ENCODE results near the gene CX3CR1.

The CX3CR1 gene

DNA sequence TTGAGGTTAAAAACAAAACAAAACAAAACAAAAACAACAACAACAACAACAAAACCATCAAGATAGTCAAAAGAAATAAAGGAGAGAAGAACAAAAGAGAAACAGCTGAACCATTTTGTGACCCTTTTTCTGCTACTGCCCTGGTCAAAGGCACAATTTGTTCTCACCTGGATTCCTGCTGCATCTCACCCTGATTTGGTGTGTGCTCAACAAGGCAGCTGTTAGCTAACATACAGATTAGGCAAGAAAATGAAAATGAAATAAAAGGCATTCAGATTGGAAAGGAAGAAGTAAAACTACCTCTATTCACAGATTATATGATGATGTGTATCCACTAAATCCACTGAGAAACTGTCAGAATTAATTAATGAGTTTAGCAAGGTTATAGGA is 58.7 kb downstream of the CX3CR1 start:
- DNase-seq (ENCODE audit: low spot score): no peak

DNA sequence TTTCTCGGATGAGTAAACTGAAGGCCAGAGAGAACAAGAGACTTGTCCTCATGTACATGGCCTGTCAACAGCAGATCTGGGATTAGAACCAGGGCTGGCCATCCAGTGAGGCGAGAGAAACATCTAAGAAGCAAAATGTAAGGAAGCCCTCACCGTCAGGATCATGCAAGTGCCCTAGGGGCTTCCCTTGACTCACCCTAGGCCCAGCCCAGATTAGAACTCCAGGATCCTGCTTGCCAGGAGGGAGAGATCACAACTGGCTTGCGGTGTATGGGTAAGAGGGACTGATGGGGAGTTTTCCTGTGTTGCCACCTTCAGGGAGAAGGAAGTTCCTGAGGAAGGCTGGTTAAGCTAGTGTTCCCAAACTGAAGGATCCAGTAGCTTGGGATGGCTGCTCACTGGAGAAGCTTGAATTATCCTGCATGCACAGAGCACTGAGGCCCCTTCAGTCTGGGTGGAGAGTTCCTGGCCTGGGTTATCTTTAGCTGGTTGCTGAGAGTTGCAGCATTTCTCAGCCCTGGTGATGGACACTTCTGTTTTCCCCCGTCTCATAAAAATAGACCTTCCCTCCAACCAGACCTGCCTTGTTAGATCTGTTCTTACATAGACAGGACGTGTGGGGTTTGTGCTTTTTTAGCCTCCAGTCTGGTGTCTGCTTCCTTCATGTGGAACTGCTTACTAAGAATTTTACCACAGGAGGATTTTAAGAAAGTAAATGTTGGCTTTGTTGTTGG is 59.3 kb downstream of the CX3CR1 start:
- peak; percentile 76 for DNase-seq (ENCODE audit: low spot score)

DNA sequence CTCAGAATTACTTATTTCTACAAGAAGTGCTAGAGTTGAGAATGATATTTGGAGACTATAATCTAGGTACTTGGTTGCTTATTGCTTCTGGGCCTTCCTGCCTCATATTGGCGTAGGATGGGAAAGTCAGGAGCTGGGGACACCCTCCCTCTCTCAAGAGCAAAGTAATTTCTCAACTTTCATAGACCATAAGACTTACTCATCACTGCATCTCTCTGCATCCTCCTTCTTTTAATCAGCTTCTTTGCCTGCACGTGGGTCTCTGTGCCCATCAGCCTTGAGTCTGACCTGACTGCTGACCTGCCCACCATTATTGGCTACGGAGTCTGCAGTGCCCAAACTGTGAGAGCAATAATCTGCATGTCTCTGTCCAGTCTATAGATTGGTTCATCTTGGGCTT is 60.1 kb downstream of the CX3CR1 start:
- DNase-seq (ENCODE audit: low spot score): no peak

DNA sequence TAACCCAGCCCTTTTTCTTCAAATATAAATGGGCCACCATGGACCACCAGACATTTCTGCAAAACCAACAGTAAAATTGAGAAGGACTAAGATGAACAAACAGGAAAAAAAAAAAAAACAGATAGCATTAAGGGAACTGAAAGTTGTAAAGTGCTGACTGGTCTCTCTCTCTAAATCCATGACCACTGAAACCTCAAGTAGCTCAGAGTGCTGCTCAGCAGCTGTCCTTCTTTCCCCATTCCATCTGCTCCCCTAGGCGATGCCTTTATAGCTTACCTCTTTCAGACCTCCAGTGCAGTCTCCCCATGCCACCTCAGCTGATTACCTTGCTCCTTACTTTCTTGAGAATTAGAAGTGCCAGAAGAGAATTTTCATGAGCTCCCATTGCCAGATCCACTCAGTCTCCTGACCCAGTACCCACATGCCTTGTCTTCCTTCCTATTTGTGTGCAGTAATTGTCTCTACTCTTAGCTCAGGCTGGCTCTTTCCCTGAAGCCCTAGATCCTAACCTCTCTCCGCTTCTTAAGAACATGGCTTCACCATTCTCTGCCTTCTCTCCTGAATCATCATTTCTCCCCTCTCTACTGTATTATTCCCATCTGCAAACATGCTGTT is 63.6 kb downstream of the CX3CR1 start:
- DNase-seq (ENCODE audit: low spot score): peak; percentile 33

DNA sequence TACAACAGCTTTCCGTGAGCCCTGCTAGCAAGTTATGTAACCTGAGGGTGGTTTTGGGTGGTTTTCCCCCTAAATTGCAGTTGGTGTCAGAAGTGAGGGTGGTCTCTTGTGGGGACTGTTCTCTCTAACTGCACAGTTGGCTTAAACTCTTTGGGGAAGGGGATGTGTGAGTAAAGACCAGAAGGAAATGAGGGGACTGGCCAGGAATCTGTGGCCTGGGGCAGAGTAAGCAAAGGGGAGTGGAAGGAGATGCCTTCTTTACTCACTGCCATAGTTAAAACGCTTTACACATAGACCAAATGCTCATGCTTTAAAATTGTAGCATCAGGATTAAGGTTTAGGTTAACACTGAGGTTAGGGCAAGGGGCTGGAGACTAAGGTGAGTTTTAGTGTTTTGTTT is 66.2 kb downstream of the CX3CR1 start:
- DNase-seq (ENCODE audit: low spot score): no peak

All from Ammon's horn (tissue), 1 donor.